IMR-90 (cell line): ENCODE data around the gene LEMD3. TPM values are rescaled to one million over a fixed set of nuclear protein-coding genes. Genes with fewer than 3 reads are reported as not detected.

ENCODE experiments used
- ATAC-seq: fragments of 200-7000 bp; cut with Tn5 transposase; 2 replicates; pipeline ENCODE4 v1.9.1; 2020; ENCODE audit warnings: low read depth, mild to moderate bottlenecking, moderate library complexity
- BruUV-seq: library from RNA; stranded (reverse); fragments of 400-500 nt; replicated peaks from 2 replicates; lab custom pipeline; 2021; lab: Mats Ljungman, UMichigan
- CTCF ChIA-PET: fragments of 300-600 bp; formaldehyde crosslinking; extraction: SDS; loops from one replicate; lab custom pipeline; 2021; ENCODE audit warnings: antibody characterized with exemption; lab: Yijun Ruan, JAX
- POLR2A ChIA-PET: fragments of 300-600 bp; sonication (Branson Sonifier 250); formaldehyde crosslinking; loops from one replicate; lab custom pipeline; 2022; ENCODE audit warnings: antibody characterized with exemption; ENCODE audit not compliant: unreplicated experiment; lab: Charles Lee
- DNase-seq: peaks from one replicate; pipeline ENCODE4 v3.0.0; 2013
- H2AFZ ChIP-seq: replicated peaks from 2 replicates; pipeline ENCODE3; 2013; ENCODE audit warnings: low read length, mild to moderate bottlenecking; ENCODE audit not compliant: poor library complexity
- H2AK5ac ChIP-seq: 2 replicates; pipeline ENCODE4 v1.6.1; 2013; ENCODE audit warnings: low read depth, low read length, inconsistent platforms
- H2AK9ac ChIP-seq: replicated peaks from 2 replicates; pipeline ENCODE3; 2013; ENCODE audit warnings: mild to moderate bottlenecking, low read depth, low read length, moderate library complexity; ENCODE audit not compliant: poor library complexity
- H2BK120ac ChIP-seq: 2 replicates; pipeline ENCODE4 v1.6.1; 2013; ENCODE audit warnings: low read depth, low read length, inconsistent platforms
- H2BK15ac ChIP-seq: 3 replicates; pipeline ENCODE4 v1.6.1; 2013; ENCODE audit warnings: low read depth, low read length, inconsistent platforms
- H2BK20ac ChIP-seq: 2 replicates; pipeline ENCODE4 v1.6.1; 2013; ENCODE audit warnings: low read depth, mild to moderate bottlenecking, inconsistent platforms, low read length, moderate library complexity
- H2BK5ac ChIP-seq: 2 replicates; pipeline ENCODE4 v1.6.1; 2013; ENCODE audit warnings: mild to moderate bottlenecking, low read depth, low read length, inconsistent platforms; ENCODE audit not compliant: poor library complexity, severe bottlenecking
- H3K14ac ChIP-seq: replicated peaks from 2 replicates; pipeline ENCODE4 v1.6.1; 2013; ENCODE audit warnings: low read depth, low read length, inconsistent platforms
- H3K18ac ChIP-seq: 2 replicates; pipeline ENCODE4 v1.6.1; 2013; ENCODE audit warnings: low read depth, low read length, control low read depth
- H3K23ac ChIP-seq: 2 replicates; pipeline ENCODE4 v1.6.1; 2013; ENCODE audit warnings: low read depth, low read length, inconsistent platforms
- H3K27ac ChIP-seq: 2 replicates; pipeline ENCODE4 v1.5.1; 2013; ENCODE audit warnings: mild to moderate bottlenecking, control low read depth, low read length; ENCODE audit not compliant: insufficient read depth
- H3K27me3 ChIP-seq: 2 replicates; pipeline ENCODE4 v1.6.1; 2013; ENCODE audit warnings: low read length; ENCODE audit not compliant: control insufficient read depth, insufficient read depth
- H3K36me3 ChIP-seq: 2 replicates; pipeline ENCODE4 v1.6.1; 2013; ENCODE audit warnings: low read length, mixed read lengths; ENCODE audit not compliant: control insufficient read depth, insufficient read depth
- H3K4ac ChIP-seq: 2 replicates; pipeline ENCODE4 v1.6.1; 2013; ENCODE audit warnings: low read depth, low read length, inconsistent platforms
- H3K4me1 ChIP-seq: 2 replicates; pipeline ENCODE4 v1.6.1; 2013; ENCODE audit warnings: low read length, mixed read lengths; ENCODE audit not compliant: control insufficient read depth, insufficient read depth
- H3K4me2 ChIP-seq: 2 replicates; pipeline ENCODE4 v1.6.1; 2013; ENCODE audit warnings: low read depth, mild to moderate bottlenecking, control low read depth, low read length, moderate library complexity
- H3K4me3 ChIP-seq: 2 replicates; pipeline ENCODE4 v1.5.1; 2013; ENCODE audit warnings: low read depth, mild to moderate bottlenecking, control low read depth, low read length, moderate library complexity; ENCODE audit not compliant: insufficient read depth
- H3K56ac ChIP-seq: 2 replicates; pipeline ENCODE4 v1.6.1; 2013; ENCODE audit warnings: low read length, inconsistent platforms; ENCODE audit not compliant: insufficient read depth; ENCODE audit errors: extremely low read depth
- H3K79me1 ChIP-seq, 2 experiments: 2 replicates each; pipeline ENCODE4 v1.6.1; 2013; ENCODE audit warnings: low read length in 2 of 2, inconsistent platforms in 1 of 2, low read depth in 1 of 2
- H3K9ac ChIP-seq: 2 replicates; pipeline ENCODE4 v1.6.1; 2013; ENCODE audit warnings: low read depth, low read length, control low read depth
- H3K9me1 ChIP-seq: 2 replicates; pipeline ENCODE4 v1.6.1; 2013; ENCODE audit warnings: low read length, inconsistent platforms; ENCODE audit not compliant: insufficient read depth
- H3K9me3 ChIP-seq: 2 replicates; pipeline ENCODE4 v1.6.1; 2013; ENCODE audit warnings: low read length; ENCODE audit not compliant: control insufficient read depth, insufficient read depth
- H4K20me1 ChIP-seq: 2 replicates; pipeline ENCODE4 v1.6.1; 2013; ENCODE audit warnings: low read length, inconsistent platforms; ENCODE audit not compliant: insufficient read depth
- H4K5ac ChIP-seq: 2 replicates; pipeline ENCODE4 v1.6.1; 2013; ENCODE audit warnings: mild to moderate bottlenecking, low read depth, low read length, control low read depth
- H4K8ac ChIP-seq, 2 experiments: 2 replicates each; pipeline ENCODE4 v1.6.1; 2013; ENCODE audit warnings: low read depth in 2 of 2, low read length in 2 of 2, control low read depth in 1 of 2, inconsistent platforms in 1 of 2
- H4K91ac ChIP-seq: 2 replicates; pipeline ENCODE4 v1.6.1; 2013; ENCODE audit warnings: low read depth, low read length, inconsistent platforms; ENCODE audit not compliant: insufficient read depth
- BHLHE40 ChIP-seq: fragments of 150-350 bp; IDR thresholded peaks from 2 replicates; pipeline ENCODE4 v1.6.1; 2016; ENCODE audit warnings: mild to moderate bottlenecking, low read depth, low read length
- CEBPB ChIP-seq: IDR thresholded peaks from 2 replicates; pipeline ENCODE4 v1.6.1; 2012; ENCODE audit warnings: low read depth, low read length, improper control_type of control experiment
- CHD1 ChIP-seq: IDR thresholded peaks from 2 replicates; pipeline ENCODE4 v1.6.1; 2012; ENCODE audit warnings: low read depth, low read length, improper control_type of control experiment
- MAFK ChIP-seq: IDR thresholded peaks from 2 replicates; pipeline ENCODE4 v1.6.1; 2012; ENCODE audit warnings: low read depth, low read length, improper control_type of control experiment
- MXI1 ChIP-seq: IDR thresholded peaks from 2 replicates; pipeline ENCODE4 v1.6.1; 2012; ENCODE audit warnings: low read depth, mild to moderate bottlenecking, low read length, moderate library complexity, borderline replicate concordance
- NFE2L2 ChIP-seq: fragments of 150-350 bp; IDR thresholded peaks from 2 replicates; pipeline ENCODE4 v1.6.1; 2016; ENCODE audit warnings: low read depth, mild to moderate bottlenecking, low read length
- RCOR1 ChIP-seq: IDR thresholded peaks from 2 replicates; pipeline ENCODE4 v1.6.1; 2012; ENCODE audit warnings: mild to moderate bottlenecking, low read length, improper control_type of control experiment; ENCODE audit not compliant: insufficient replicate concordance
- SMC3 ChIP-seq: fragments of 150-350 bp; IDR thresholded peaks from 2 replicates; pipeline ENCODE4 v1.6.1; 2016; ENCODE audit warnings: low read depth, mild to moderate bottlenecking, antibody characterized with exemption, low read length, moderate library complexity
- WGBS, 2 experiments: methylation state at CpG; one replicate each; pipeline versions ENCODE4 v1.1.5 to v1.1.7; 2013; ENCODE audit warnings: missing lambda C conversion rate in 2 of 2; ENCODE audit not compliant: insufficient read length in 1 of 2; ENCODE audit errors: extremely low coverage in 2 of 2; 5-methylcytosine and 5-hydroxymethylcytosine counted together
- dilution Hi-C: fragments of 300-500 bp; cut with HindIII; formaldehyde crosslinking; loops from one replicate; pipeline ENCODE4 v1.14.3; 2018; ENCODE audit warnings: low sequenced_read_pairs; ENCODE audit not compliant: unreplicated experiment
- in situ Hi-C: fragments of 300-500 bp; cut with MboI; formaldehyde crosslinking; loops from 3 replicates; pipeline ENCODE4 v1.14.3; 2019; ENCODE audit warnings: low sequenced_read_pairs, inconsistent platforms, mixed read lengths
- intact Hi-C: fragments of 100-400 bp; cut with micrococcal nuclease; formaldehyde crosslinking; loops from 2 replicates; pipeline ENCODE4 v1.10.0; 2022
- polyA plus RNA-seq, 3 experiments: library from polyadenylated mRNA; depleted of rRNA; stranded (reverse); fragments of >200 nt; gene quantifications; 2 replicates each; pipeline ENCODE4 v1.2.3, GENCODE V29; 2012; ENCODE audit warnings: low replicate concordance in 1 of 3
- total RNA-seq: library from RNA; depleted of rRNA; stranded (reverse); fragments of >200 nt; gene quantifications from 2 replicates; pipeline ENCODE4 v1.2.3, GENCODE V29; 2012
- TF ChIP-seq, protein P1 (sequence below): conservative IDR thresholded peaks from 2 replicates; pipeline ENCODE4 v1.5.1; 2012; ENCODE audit warnings: mild to moderate bottlenecking, low read depth, low read length, improper control_type of control experiment
- TF ChIP-seq, protein P2 (sequence below): fragments of 150-350 bp; IDR thresholded peaks from 2 replicates; pipeline ENCODE4 v1.6.1; 2016; ENCODE audit warnings: low read depth, mild to moderate bottlenecking, low read length, moderate library complexity, borderline replicate concordance

The LEMD3 gene
- total and polyA plus RNA-seq, 2 of the 4 experiments (the other 2 are of a cell fraction), result 5.5 to 9.9 TPM

DNA sequence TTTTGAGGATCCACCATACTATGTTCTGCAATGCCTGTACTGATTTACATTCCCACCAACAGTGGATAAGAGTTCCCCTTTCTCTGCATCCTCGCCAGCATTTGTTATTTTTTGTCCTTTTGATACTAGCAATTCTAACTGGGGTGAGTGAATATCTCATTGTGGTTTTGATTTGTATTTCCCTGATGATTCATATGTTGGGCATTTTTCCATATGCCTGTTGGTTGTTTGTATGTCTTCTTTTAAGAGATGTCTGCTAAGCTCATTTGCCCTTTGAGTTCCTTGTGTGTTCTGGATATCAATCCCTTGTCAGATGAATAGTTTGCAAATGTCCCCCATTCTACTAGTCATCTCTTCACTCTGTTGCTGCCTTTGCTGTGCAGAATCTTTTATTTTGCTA lies 60.1 kb downstream of the LEMD3 start:
- WGBS, 2 experiments, result no CpG with 5 or more reads among the region's 1 CpG
- H2BK15ac ChIP-seq, result no peak overlapping the region
- H3K79me1 ChIP-seq, result peaks cover 13 to 18% of the 10 kb centered on the region in 2 experiments
- dilution Hi-C loops (no loop called here), intact Hi-C loops (no loop called here), in situ Hi-C loops (loop anchor here (25.0 kb wide), 1 partner anchor 342 kb away; no protein-coding TSS in a partner anchor)
- no peak overlapping the region for H2BK20ac ChIP-seq
- no peaks in the 10 kb centered on the region for H3K9me1 ChIP-seq
- no peaks in the 10 kb centered on the region for H3K4me1 ChIP-seq
- no peak overlapping the region for H4K91ac ChIP-seq
- no peak; the same call in 1 of the 2 replicates for ATAC-seq
- BruUV-seq, result no TSS peak
- H3K9me3 ChIP-seq, result peaks cover 2% of the 10 kb centered on the region; the same call in 1 of the 2 replicates
- no peak overlapping the region for H3K14ac ChIP-seq
- peak; percentile 81 for DNase-seq
- H3K4me2 ChIP-seq, result no peak overlapping the region
- TF ChIP-seq CHD1 (no peak), BHLHE40 (no peak), NFE2L2 (no peak), RCOR1 (no peak), MXI1 (no peak), SMC3 (no peak), MAFK (no peak), CEBPB (no peak)
- TF ChIP-seq, protein P1, sequence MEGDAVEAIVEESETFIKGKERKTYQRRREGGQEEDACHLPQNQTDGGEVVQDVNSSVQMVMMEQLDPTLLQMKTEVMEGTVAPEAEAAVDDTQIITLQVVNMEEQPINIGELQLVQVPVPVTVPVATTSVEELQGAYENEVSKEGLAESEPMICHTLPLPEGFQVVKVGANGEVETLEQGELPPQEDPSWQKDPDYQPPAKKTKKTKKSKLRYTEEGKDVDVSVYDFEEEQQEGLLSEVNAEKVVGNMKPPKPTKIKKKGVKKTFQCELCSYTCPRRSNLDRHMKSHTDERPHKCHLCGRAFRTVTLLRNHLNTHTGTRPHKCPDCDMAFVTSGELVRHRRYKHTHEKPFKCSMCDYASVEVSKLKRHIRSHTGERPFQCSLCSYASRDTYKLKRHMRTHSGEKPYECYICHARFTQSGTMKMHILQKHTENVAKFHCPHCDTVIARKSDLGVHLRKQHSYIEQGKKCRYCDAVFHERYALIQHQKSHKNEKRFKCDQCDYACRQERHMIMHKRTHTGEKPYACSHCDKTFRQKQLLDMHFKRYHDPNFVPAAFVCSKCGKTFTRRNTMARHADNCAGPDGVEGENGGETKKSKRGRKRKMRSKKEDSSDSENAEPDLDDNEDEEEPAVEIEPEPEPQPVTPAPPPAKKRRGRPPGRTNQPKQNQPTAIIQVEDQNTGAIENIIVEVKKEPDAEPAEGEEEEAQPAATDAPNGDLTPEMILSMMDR, result no peak
- TF ChIP-seq, protein P2, sequence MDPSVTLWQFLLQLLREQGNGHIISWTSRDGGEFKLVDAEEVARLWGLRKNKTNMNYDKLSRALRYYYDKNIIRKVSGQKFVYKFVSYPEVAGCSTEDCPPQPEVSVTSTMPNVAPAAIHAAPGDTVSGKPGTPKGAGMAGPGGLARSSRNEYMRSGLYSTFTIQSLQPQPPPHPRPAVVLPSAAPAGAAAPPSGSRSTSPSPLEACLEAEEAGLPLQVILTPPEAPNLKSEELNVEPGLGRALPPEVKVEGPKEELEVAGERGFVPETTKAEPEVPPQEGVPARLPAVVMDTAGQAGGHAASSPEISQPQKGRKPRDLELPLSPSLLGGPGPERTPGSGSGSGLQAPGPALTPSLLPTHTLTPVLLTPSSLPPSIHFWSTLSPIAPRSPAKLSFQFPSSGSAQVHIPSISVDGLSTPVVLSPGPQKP, result no peak
- no peak overlapping the region for H2BK120ac ChIP-seq
- no peak overlapping the region for H3K23ac ChIP-seq
- no peak overlapping the region for H2AFZ ChIP-seq
- H2BK5ac ChIP-seq, result no peak overlapping the region
- no peak overlapping the region for H3K27ac ChIP-seq
- no peak overlapping the region for H4K8ac ChIP-seq
- no peak overlapping the region for H4K5ac ChIP-seq
- H3K4me3 ChIP-seq, result no peak overlapping the region
- no peak overlapping the region for H2AK9ac ChIP-seq
- no peaks in the 10 kb centered on the region for H3K27me3 ChIP-seq
- H2AK5ac ChIP-seq, result no peak overlapping the region
- no peak overlapping the region for H3K56ac ChIP-seq
- H3K18ac ChIP-seq, result no peak overlapping the region
- ChIA-PET POLR2A (no interaction called here), CTCF (no interaction called here)
- no peaks in the 10 kb centered on the region for H3K36me3 ChIP-seq
- no peaks in the 10 kb centered on the region for H4K20me1 ChIP-seq
- no peak overlapping the region for H3K9ac ChIP-seq
- no peak overlapping the region for H3K4ac ChIP-seq
